Fibroblast of lung (primary cell): ENCODE results near the gene DAND5.

Experiments used
- EZH2 ChIP-seq: IDR thresholded peaks from 2 replicates; pipeline ENCODE4 v1.5.1; 2012; ENCODE audit warnings: low read length, control low read depth, mild to moderate bottlenecking; ENCODE audit errors: missing control alignments
- TF ChIP-seq, protein P1 (sequence below), 2 donors: IDR thresholded peaks in 1 of 2; conservative IDR thresholded peaks in 1 of 2; 1 replicate in 1 of 2; 2 replicates in 1 of 2; pipeline ENCODE4 v1.5.1; 2011 to 2012; ENCODE audit warnings: low read length in 2 of 2, control low read depth in 1 of 2, inconsistent platforms in 1 of 2, low read depth in 1 of 2, mild to moderate bottlenecking in 1 of 2

GRCh38 chr19:13023656-13024055 is 54.3 kb downstream of the DAND5 start:
- TF ChIP-seq EZH2, result no peak
- TF ChIP-seq, protein P1, sequence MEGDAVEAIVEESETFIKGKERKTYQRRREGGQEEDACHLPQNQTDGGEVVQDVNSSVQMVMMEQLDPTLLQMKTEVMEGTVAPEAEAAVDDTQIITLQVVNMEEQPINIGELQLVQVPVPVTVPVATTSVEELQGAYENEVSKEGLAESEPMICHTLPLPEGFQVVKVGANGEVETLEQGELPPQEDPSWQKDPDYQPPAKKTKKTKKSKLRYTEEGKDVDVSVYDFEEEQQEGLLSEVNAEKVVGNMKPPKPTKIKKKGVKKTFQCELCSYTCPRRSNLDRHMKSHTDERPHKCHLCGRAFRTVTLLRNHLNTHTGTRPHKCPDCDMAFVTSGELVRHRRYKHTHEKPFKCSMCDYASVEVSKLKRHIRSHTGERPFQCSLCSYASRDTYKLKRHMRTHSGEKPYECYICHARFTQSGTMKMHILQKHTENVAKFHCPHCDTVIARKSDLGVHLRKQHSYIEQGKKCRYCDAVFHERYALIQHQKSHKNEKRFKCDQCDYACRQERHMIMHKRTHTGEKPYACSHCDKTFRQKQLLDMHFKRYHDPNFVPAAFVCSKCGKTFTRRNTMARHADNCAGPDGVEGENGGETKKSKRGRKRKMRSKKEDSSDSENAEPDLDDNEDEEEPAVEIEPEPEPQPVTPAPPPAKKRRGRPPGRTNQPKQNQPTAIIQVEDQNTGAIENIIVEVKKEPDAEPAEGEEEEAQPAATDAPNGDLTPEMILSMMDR (conservative IDR thresholded peaks at IDR 0.05 in 1 of 2, IDR thresholded peaks at IDR 0.05 in 1 of 2; ENCODE audit: low read depth in 1 of 2, low read length in 2 of 2), result no peak
